GM12865 (cell line): ENCODE results near the gene SHISA7.

Experiments
- DNase-seq: peaks from one replicate; pipeline ENCODE4 v3.0.0; 2010; ENCODE audit warnings: low read depth
- H3K4me3 ChIP-seq: 2 replicates; pipeline ENCODE4 v1.5.1; 2011; ENCODE audit warnings: mild to moderate bottlenecking, low read depth, low read length, control low read depth
- TF ChIP-seq, protein P1 (sequence below): IDR thresholded peaks from 2 replicates; pipeline ENCODE4 v1.5.1; 2011; ENCODE audit warnings: low read length, control low read depth, low read depth, inconsistent platforms; ENCODE audit not compliant: insufficient read depth; ENCODE audit errors: missing control alignments

Gene SHISA7

DNA sequence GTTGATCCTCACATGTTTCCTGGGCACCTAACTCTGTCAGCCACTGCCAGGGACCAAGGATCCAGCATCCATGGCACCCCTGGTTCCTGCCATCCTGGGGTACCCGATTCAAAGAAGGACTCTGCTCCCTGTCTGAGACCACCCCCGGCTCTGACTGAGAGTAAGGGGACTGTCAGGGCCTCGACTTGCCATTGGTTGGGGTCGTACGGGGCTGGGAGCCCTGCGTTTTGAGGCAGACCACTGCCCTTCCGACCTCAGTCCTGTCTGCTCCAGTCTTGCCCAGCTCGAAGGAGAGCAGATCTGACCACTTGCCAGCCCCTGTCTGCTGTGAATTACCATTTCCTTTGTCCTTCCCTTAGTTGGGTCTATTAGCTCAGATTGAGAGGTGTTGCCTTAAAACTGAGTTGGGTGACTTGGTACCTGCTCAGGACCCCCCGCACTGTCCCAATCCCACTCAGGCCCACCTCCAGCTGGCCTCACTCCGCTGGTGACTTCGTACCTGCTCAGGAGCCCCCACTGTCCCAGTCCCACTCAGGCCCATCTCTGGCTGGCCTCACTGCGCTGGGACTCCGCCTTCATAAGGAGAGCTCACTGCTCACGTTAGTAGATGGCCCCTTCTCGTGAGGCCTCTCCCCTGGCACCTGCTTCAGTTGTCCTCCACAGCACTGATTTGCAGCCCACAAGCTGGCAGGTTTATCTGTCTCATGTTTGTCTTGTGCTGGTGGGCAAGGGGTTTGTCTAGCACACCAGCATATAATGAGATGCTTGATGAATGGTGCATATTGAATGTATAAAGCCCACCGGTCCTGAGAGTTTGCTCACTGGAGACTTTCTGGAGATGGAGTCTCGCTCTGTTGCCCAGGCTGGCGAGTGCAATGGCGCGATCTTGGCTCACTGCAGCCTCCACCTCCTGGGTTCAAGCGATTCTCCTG, 53.4 kb downstream of the SHISA7 start:
- TF ChIP-seq, protein P1, sequence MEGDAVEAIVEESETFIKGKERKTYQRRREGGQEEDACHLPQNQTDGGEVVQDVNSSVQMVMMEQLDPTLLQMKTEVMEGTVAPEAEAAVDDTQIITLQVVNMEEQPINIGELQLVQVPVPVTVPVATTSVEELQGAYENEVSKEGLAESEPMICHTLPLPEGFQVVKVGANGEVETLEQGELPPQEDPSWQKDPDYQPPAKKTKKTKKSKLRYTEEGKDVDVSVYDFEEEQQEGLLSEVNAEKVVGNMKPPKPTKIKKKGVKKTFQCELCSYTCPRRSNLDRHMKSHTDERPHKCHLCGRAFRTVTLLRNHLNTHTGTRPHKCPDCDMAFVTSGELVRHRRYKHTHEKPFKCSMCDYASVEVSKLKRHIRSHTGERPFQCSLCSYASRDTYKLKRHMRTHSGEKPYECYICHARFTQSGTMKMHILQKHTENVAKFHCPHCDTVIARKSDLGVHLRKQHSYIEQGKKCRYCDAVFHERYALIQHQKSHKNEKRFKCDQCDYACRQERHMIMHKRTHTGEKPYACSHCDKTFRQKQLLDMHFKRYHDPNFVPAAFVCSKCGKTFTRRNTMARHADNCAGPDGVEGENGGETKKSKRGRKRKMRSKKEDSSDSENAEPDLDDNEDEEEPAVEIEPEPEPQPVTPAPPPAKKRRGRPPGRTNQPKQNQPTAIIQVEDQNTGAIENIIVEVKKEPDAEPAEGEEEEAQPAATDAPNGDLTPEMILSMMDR = no peak
- H3K4me3 ChIP-seq = no peak overlapping the region
- no peak for DNase-seq

DNA sequence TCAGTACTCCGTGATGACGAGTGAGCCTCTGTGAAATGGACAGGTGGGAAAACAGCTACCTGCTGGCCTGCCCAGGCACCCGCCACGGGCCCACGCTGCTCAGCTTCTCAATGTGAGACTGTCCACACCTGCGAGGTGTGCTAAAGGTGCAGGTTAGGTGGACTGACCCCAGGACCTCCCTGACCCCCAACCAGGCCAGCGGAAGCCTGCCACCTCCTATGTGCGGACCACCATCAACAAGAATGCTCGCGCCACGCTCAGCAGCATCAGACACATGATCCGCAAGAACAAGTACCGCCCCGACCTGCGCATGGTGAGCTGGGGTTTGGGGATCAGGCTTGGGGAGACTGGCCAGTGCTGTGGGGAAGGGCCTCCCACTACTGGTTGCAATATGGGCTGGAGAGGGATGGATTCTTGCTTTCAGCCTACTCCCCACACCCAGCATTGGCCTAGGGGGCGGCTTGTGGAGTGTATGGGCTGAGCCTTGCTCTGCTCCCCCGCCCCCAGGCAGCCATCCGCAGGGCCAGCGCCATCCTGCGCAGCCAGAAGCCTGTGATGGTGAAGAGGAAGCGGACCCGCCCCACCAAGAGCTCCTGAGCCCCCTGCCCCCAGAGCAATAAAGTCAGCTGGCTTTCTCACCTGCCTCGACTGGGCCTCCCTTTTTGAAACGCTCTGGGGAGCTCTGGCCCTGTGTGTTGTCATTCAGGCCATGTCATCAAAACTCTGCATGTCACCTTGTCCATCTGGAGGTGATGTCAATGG, 55.2 kb downstream of the SHISA7 start:
- TF ChIP-seq, protein P1 = no peak
- DNase-seq = no peak
- H3K4me3 ChIP-seq = peak overlapping the region; percentile 95

DNA sequence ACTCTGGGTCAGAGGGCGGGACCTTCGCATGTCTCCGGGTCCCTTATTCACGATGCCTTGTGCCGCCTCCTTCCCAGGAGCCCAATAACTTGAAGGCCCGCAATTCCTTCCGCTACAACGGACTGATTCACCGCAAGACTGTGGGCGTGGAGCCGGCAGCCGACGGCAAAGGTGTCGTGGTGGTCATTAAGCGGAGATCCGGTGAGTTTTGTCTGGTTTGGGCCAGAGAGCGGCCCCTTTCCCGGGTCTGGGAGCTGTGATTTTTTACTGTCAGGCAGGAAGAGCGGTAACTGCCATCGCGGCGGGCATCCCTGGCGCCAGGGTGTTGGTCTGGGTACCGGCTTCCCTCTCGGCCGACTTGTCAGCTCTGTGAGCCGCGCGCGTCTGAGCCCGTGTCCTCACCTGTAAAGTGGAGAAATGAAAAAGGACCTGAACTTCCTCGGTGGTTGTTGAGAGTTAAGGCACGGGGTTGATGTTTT, 56.6 kb downstream of the SHISA7 start:
- peak overlapping the region; percentile 95 for H3K4me3 ChIP-seq
- TF ChIP-seq, protein P1 = no peak
- no peak for DNase-seq

DNA sequence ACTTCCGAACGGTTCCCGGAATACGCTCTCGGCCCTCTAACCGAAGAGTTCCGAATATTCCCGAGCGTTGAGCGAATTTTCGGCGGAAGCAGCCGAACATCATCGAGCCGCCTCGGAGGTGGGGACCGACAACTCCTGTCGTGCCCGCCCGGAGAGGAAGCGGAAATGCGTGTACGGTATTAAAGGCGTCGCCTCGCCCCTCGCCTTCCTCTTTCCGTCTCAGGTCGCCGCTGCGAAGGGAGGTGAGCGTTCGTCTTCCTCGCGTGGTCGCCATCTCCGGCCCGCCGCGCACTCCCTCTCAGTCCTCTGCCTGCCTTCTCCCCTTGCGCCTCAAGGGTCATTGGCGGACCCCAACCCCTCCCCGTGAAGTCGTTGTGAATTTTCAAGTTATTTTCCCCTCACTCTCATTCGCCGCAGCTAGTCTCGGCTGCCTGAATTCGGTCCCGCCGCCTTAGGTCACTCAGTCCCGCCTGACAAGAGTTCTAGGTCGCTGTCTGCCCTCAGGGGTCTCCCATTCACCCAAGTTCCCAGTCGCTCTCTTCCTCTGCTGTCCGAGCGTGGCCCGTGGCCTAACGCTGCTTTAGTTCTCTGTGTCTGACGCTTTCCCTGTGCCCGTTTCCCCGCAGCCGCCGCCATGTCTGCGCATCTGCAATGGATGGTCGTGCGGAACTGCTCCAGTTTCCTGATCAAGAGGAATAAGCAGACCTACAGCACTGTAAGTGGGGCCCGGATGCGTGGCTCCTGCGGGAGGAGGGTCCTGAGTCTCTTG, 57.2 kb downstream of the SHISA7 start, which contains the start of gene RPL28:
Gene RPL28 (plus strand): TSS at position 209 of the 769 bp plus-strand sequence. CDS start 426 bp downstream, at position 635.
- DNase-seq = peak; percentile 99
- peak within 1 kb of the TSS; percentile 95 for H3K4me3 ChIP-seq
- TF ChIP-seq, protein P1 = no peak

DNA sequence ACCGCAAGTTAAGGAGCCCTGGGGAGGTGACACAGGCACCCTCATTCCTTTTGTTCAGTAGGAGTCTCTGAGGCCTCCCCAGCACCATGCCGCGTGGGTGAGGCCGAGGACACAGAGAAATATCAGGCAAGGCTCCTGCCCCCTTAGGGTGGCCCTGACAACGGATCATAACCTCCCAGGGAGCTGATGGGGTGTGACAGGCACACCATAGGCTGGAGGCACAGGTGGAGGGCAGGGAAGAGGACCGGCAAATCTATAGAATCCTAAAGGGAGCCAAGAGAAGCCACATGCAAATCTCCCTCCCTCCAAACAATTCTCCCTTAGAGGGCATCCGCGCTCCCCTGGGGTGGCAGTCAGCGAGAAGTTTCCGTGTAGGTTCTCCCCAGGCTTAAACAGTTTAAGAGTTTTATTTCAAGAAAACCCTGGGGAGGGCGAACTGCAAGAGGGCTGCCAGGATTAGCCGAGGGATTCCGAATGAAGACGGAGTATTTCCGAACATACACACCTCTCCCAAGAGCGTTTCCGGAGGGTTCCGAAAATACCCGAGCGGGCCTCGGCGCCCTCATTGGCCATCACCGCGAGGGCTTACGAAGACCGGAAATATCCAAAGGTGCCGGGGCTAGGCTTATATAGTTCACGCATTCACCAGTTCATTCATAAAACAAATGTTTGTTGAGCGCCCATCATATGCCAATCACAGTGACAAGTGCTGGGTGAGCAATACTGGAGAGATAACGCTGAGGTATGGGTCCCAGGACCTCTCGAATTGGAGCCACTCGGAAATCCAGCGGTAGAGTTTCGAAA, 58.0 kb downstream of the SHISA7 start:
- DNase-seq = peak; percentile 97
- TF ChIP-seq, protein P1 = no peak
- H3K4me3 ChIP-seq = peak overlapping the region; percentile 74
